ENCODE results near the gene ZNF215.

DNA sequence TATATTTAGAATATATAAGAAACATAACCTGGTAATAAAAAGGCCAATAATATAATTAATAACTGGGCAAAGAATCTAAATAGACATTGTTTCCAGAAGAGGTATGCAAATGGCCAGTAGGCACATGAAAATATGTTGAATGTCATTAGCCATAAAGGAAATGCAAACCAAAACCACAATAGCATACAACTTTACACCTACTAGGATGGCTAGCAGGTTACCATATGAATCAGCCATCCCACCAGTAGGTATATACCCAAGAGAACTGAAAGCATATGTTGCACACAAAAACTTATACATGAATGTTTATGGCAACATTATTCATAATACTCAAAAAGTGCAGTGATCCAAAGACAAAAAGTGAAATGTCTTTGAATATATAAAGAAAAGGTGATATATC is 31.2 kb upstream of the ZNF215 start:
- TF ChIP-seq RFX5 (IDR thresholded peaks at IDR 0.05; ENCODE audit: low read depth, low read length) (no peak), CEBPB (IDR thresholded peaks at IDR 0.05; ENCODE audit: low read depth, low read length) (no peak), CTCF (conservative IDR thresholded peaks at IDR 0.05; ENCODE audit: low read depth, low read length) (no peak), SMC3 (IDR thresholded peaks at IDR 0.05; ENCODE audit: low read depth, low read length) (no peak), MAFK (IDR thresholded peaks at IDR 0.05; ENCODE audit: low read depth, low read length) (no peak), POLR2A (IDR thresholded peaks at IDR 0.05; ENCODE audit: low read depth, low read length) (no peak), MXI1 (IDR thresholded peaks at IDR 0.05; ENCODE audit: borderline replicate concordance, low read depth, low read length) (no peak)

Measured in IMR-90 (cell line).